Hepatocyte (in vitro differentiated cells): ENCODE data around the gene TFPI2.

Experiments used
- CTCF ChIP-seq: fragments of 200-600 bp; sonication (generic); IDR thresholded peaks from 2 replicates; pipeline ENCODE4 v1.5.1; 2016; ENCODE audit warnings: antibody characterized with exemption, mild to moderate bottlenecking; ENCODE audit not compliant: poor library complexity
- EZH2 ChIP-seq: fragments of 200-600 bp; sonication (generic); IDR thresholded peaks from 2 replicates; pipeline ENCODE4 v1.6.1; 2016; ENCODE audit warnings: antibody characterized with exemption, mild to moderate bottlenecking, borderline replicate concordance
- EZH2phosphoT487 ChIP-seq: fragments of 200-600 bp; sonication (generic); IDR thresholded peaks from one replicate; pipeline ENCODE4 v1.6.1; 2018; ENCODE audit warnings: antibody characterized with exemption, mild to moderate bottlenecking, low read depth, moderate library complexity; ENCODE audit not compliant: unreplicated experiment, severe bottlenecking

GRCh38 chr7:93923942-93924341 lies 33.4 kb upstream of the TFPI2 start:
- TF ChIP-seq CTCF (no peak), EZH2 (no peak), EZH2phosphoT487 (no peak)
